Activated CD4-positive, alpha-beta T cell treated with anti-CD3 and anti-CD28 coated beads, Interleukin-10, Interleukin-2, amounts not matched to agents 100 ng/mL and 50 ng/mL, durations not matched to agents 16 hours and 8 hours (primary cell): ENCODE data around the gene LYVE1.

Experiments used
- DNase-seq: peaks from one replicate; pipeline ENCODE4 v3.0.0-alpha.2; 2020

The LYVE1 gene

GRCh38 chr11:10591741-10592140, 23.3 kb upstream of the LYVE1 start:
- no peak for DNase-seq

GRCh38 chr11:10590218-10590915, 21.9 kb upstream of the LYVE1 start:
- no peak for DNase-seq

GRCh38 chr11:10588904-10589303, 20.4 kb upstream of the LYVE1 start:
- peak; percentile 15 for DNase-seq

- DNase-seq = no peak
Observed at GRCh38 chr11:10587995-10588394, 19.5 kb upstream of the LYVE1 start.

- DNase-seq = no peak
Observed at GRCh38 chr11:10587388-10587787, 18.9 kb upstream of the LYVE1 start.

GRCh38 chr11:10584071-10584501, 15.6 kb upstream of the LYVE1 start:
- DNase-seq = no peak

- DNase-seq = no peak
Observed at GRCh38 chr11:10581481-10582019, 13.1 kb upstream of the LYVE1 start.

GRCh38 chr11:10580623-10581022, 12.2 kb upstream of the LYVE1 start:
- no peak for DNase-seq

- no peak for DNase-seq
Observed at GRCh38 chr11:10579700-10580099, 11.2 kb upstream of the LYVE1 start.

GRCh38 chr11:10576035-10576398, 7.6 kb upstream of the LYVE1 start:
- no peak for DNase-seq

GRCh38 chr11:10575346-10576034, 7.0 kb upstream of the LYVE1 start:
- no peak for DNase-seq

- no peak for DNase-seq
Observed at GRCh38 chr11:10573556-10573955, 5.1 kb upstream of the LYVE1 start.

- no peak for DNase-seq
Observed at GRCh38 chr11:10573028-10573427, 4.6 kb upstream of the LYVE1 start.

- DNase-seq = no peak
Observed at GRCh38 chr11:10572533-10572932, 4.1 kb upstream of the LYVE1 start.

- no peak for DNase-seq
Observed at GRCh38 chr11:10567446-10567845, 1.0 kb downstream of the LYVE1 start.

- DNase-seq = no peak
Observed at GRCh38 chr11:10566257-10566957, 2.1 kb downstream of the LYVE1 start.

GRCh38 chr11:10565493-10565892, 3.0 kb downstream of the LYVE1 start:
- DNase-seq = no peak

- DNase-seq = no peak
Observed at GRCh38 chr11:10564696-10565318, 3.7 kb downstream of the LYVE1 start.

- DNase-seq = no peak
Observed at GRCh38 chr11:10564030-10564429, 4.4 kb downstream of the LYVE1 start.

- DNase-seq = no peak
Observed at GRCh38 chr11:10561947-10562346, 6.5 kb downstream of the LYVE1 start.

- no peak for DNase-seq
Observed at GRCh38 chr11:10561043-10561818, 7.2 kb downstream of the LYVE1 start.

GRCh38 chr11:10558288-10558687, 10.2 kb downstream of the LYVE1 start:
- no peak for DNase-seq

- DNase-seq = no peak
Observed at GRCh38 chr11:10556590-10556989, 11.9 kb downstream of the LYVE1 start.
